SK-N-DZ (cell line): ENCODE measurements around the gene SPAG8. TPM values are rescaled to one million over a fixed set of nuclear protein-coding genes. Genes with fewer than 3 reads are reported as not detected.

ENCODE experiments used
- DNase-seq: peaks from one replicate; pipeline ENCODE4 v3.0.0-alpha.2; 2015; ENCODE audit warnings: low spot score
- polyA plus RNA-seq, 2 experiments: library from polyadenylated mRNA; depleted of rRNA; stranded (reverse); fragments of >200 nt; gene quantifications; 2 replicates each; pipeline ENCODE4 v1.2.3, GENCODE V29; 2014

SPAG8 gene
- polyA plus RNA-seq (2014; cell fraction: cytosol; rRNA removed) = 1.1 TPM in 1 of 2 replicates, not detected in the other
- polyA plus RNA-seq (2014; cell fraction: nucleus; rRNA removed) = 2.2 and 4.1 TPM in 2 replicates

DNA sequence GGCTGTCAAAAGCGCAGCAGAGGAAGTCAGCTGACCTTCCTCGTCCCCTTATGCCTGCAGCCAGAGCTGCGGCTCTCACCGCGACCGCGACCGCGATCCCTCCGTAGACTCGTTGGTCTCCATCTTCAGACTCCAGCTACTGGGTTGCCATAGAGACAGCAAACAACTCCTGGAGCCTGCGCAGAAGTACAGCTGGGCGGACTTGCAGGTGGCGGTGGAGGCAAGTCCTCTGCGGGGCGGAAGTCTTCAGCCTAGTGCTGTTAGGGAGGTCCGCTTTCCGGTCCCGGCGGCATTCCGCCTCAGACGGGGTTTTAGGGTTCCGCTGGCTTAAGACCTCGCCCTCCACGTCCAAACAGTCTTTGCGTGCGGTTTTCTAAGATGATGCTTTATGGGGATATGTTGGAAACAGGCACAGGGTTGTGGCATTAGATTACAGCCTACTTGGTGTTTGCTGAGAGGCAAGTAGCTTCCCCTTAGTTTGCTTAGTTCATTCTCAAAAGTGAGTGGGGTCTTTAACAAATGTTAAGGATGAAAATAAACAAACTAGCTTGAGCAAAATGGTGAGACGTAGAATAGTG is at the start of gene SPAG8:
Gene SPAG8, minus strand, starts transcription at position 238 of the 578 bp plus-strand sequence. Its CDS starts 115 bp downstream, at position 123.
- peak; percentile 95 for DNase-seq

- no peak for DNase-seq
Measured at GRCh38 chr9:35861161-35861897, 49.3 kb upstream of the SPAG8 start.

DNA sequence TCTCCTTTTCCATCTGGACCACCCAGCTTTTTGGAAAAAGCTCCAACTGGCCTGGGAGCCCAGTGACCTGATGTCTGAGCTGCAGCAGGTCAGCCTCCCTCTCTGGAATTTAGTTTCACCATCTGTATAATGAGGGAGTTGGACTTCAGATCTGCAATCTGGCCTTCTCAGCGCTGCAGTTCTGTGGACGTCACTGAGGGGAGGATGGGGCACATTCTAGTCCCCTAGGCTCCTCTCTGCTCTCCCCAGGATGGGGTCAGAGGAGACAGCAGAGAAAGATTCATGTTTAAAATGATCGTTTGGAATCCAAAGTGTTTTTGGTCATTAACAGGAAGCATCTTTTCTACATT is 47.9 kb upstream of the SPAG8 start:
- no peak for DNase-seq

- DNase-seq = no peak
Measured at GRCh38 chr9:35859310-35859989, 47.4 kb upstream of the SPAG8 start.

DNA sequence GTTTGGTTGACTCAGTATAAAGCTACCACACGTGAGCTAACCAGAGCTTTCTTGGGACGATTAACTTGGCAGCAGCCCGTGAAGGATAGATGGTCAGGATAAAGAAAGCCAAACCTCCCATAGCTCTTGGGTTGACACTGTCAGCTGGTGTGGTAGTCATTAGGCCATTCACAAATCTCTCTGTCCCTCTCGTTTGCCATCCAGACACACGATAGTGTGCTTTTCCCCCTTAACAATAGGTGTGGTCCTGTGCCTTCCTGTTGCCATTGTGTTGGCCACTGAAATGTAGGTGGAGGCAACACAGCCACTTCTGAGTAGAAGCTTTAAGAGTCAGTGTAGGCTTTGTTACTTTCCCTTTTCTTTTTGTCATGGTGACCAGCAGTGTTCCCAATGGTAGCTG is 46.4 kb upstream of the SPAG8 start:
- DNase-seq = no peak

DNA sequence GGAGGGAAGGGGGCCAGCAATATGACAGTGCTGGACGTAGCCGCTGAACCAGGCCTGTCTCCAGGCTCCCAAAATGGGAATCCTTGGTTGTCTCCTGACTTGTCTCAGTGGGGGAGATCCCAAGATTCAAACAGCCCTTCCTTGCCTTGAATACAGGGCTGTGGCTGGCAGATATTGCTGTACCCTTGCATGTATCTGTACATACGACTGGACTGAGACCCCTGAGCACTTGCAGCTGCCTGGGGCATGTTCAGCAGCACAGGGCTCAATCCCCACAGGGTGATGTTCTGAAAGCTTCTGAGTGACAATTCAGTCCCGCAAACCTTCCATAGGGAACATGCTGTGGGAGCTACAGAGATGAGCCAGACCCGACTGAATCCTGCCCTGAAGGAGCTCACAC is 44.8 kb upstream of the SPAG8 start:
- DNase-seq = no peak

GRCh38 chr9:35856206-35856605 is 44.1 kb upstream of the SPAG8 start:
- no peak for DNase-seq

GRCh38 chr9:35854091-35854762 is 42.2 kb upstream of the SPAG8 start:
- DNase-seq = no peak

DNA sequence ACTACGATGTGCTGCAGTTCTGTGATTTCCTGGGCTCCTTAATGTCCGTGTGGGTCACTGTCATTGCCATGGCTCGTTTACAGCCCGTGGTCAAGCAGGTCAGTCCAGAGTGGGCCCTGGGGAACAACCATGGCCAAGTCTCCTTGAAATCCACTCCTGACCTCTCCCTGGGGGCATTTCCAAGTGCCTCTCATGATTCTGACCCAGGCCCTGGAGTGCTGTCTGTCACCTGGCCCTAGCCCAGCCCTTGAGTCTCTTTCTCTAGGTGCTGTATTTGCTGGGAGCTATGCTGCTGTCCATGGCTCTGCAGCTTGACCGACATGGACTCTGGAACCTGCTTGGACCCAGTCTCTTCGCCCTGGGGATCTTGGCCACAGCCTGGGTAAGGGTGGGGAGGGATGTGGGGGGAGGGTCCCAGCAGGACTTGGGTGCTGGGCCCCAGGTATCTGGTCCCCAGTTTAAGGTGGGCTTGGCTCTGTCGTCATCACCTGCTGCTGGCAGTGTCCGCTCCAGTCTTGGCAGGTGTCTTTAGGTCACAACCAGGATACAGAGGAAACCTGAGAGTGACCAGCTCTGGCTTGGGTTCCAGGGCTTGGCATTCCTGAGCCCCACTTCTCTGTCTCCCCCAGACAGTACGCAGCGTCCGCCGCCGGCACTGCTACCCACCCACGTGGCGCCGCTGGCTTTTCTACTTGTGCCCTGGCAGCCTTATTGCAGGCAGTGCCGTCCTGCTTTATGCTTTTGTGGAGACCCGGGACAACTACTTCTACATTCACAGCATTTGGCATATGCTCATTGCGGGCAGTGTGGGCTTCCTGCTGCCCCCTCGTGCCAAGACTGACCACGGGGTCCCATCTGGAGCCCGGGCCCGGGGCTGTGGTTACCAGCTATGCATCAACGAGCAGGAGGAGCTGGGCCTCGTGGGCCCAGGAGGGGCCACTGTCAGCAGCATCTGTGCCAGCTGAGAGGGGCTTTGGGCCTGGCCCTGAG is 41.1 kb upstream of the SPAG8 start:
- DNase-seq = no peak

GRCh38 chr9:35852267-35852815 is 40.3 kb upstream of the SPAG8 start:
- no peak for DNase-seq

GRCh38 chr9:35847792-35848572 is 35.9 kb upstream of the SPAG8 start:
- no peak for DNase-seq

- DNase-seq = no peak
Measured at GRCh38 chr9:35845824-35846771, 34.0 kb upstream of the SPAG8 start.

DNA sequence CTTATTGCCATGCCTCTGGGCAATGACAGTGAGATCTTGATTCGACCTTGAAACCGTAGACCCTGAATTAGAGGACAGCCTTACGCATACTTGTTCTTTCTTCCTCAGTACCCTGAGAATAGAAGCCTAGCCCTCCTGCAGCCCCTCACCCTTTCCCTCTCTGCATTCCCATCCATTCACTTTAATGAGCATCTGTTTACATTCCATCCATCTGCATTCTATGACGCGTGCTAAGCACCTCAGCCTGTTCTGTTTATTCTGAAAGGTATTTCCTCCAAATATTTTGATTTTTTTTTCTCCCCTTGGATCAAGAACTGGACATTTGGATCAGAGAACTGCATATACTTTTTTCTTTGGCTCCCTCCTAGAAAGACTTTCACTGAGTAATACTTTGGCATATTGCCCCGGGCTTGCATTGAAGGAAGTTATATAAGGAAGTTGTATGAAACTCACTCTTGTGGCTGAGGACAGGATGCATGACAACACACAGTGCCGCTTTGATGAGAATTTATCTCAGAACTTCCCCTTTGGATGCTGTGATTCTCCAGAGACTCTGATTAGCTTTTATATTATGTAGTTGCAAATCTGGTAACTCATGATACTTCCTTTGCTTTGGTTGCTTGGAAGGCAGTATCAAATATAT is 32.7 kb upstream of the SPAG8 start:
- DNase-seq = no peak

GRCh38 chr9:35842795-35843194 is 30.7 kb upstream of the SPAG8 start:
- DNase-seq = no peak

DNA sequence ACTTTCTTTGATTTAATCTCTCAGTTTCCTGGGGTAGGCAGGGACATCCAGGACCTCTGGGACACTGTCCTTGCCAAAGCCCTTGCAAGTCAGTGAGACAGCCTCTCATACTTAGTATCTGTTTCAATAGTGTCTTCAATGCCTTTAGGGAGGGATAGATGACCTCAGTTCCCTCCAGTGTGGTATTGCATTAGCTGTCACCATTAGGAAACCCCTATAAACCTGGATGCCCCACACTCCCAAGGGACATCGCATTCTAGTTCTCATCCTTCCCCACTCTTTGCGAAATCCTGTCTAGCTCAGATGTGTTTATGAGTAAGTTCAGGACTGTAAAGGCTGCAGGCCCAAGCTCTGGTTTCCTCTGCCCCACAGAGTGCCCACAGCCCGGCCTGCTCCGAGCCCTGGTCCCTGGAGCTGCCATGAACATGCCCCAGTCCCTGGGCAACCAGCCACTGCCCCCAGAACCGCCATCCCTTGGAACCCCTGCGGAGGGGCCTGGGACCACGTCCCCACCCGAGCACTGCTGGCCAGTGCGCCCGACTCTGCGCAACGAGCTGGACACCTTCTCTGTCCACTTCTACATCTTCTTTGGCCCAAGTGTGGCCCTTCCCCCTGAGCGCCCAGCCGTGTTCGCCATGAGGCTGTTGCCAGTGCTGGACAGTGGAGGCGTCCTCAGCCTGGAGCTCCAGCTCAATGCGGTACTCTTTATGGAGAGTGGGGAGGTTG is 30.1 kb upstream of the SPAG8 start:
- DNase-seq = no peak

GRCh38 chr9:35841645-35841900 is 29.5 kb upstream of the SPAG8 start:
- no peak for DNase-seq

GRCh38 chr9:35840881-35841644 is 29.0 kb upstream of the SPAG8 start:
- DNase-seq = no peak
